T-helper 1 cell treated with Interleukin-12 subunit alpha and Interleukin-12 subunit beta and Interleukin-4 antibody, amounts not matched to agents 30 μg/mL and 1 μg/mL, for 36 hours (primary cell): ENCODE measurements around the gene KIF1A.

Experiments used
- H3K27ac Mint-ChIP-seq: one replicate; pipeline ENCODE4 v1.8.0; 2021; ENCODE audit warnings: mild to moderate bottlenecking, mixed read lengths
- H3K27me3 Mint-ChIP-seq: one replicate; pipeline ENCODE4 v1.8.0; 2021; ENCODE audit warnings: low read depth, mixed read lengths
- H3K36me3 Mint-ChIP-seq: one replicate; pipeline ENCODE4 v1.8.0; 2021; ENCODE audit warnings: low read depth, mixed read lengths
- H3K4me1 Mint-ChIP-seq: one replicate; pipeline ENCODE4 v1.8.0; 2021; ENCODE audit warnings: low read depth, mixed read lengths
- H3K4me3 Mint-ChIP-seq: one replicate; pipeline ENCODE4 v1.8.0; 2021; ENCODE audit warnings: mild to moderate bottlenecking, moderate library complexity, mixed read lengths
- H3K9me3 Mint-ChIP-seq: one replicate; pipeline ENCODE4 v1.8.0; 2021; ENCODE audit warnings: mixed read lengths

The KIF1A gene

GRCh38 chr2:240742602-240743095 is 77.4 kb downstream of the KIF1A start:
- H3K4me3 Mint-ChIP-seq: no peak overlapping the region
- no peaks in the 10 kb centered on the region for H3K9me3 Mint-ChIP-seq
- no peaks in the 10 kb centered on the region for H3K27me3 Mint-ChIP-seq
- H3K36me3 Mint-ChIP-seq: no peaks in the 10 kb centered on the region
- H3K4me1 Mint-ChIP-seq: peaks cover 2% of the 10 kb centered on the region
- no peak overlapping the region for H3K27ac Mint-ChIP-seq

- no peaks in the 10 kb centered on the region for H3K36me3 Mint-ChIP-seq
- H3K4me1 Mint-ChIP-seq: peaks cover 2% of the 10 kb centered on the region
- no peak overlapping the region for H3K4me3 Mint-ChIP-seq
- H3K9me3 Mint-ChIP-seq: no peaks in the 10 kb centered on the region
- H3K27me3 Mint-ChIP-seq: no peaks in the 10 kb centered on the region
- no peak overlapping the region for H3K27ac Mint-ChIP-seq
These were observed 78.9 kb downstream of the KIF1A start for GRCh38 chr2:240741091-240741490.

- Mint-ChIP-seq H3K36me3 (no peaks in the 10 kb centered on the region), H3K4me1 (peaks cover 2% of the 10 kb centered on the region), H3K4me3 (no peak overlapping the region), H3K9me3 (no peaks in the 10 kb centered on the region), H3K27ac (no peak overlapping the region), H3K27me3 (no peaks in the 10 kb centered on the region)
These were observed 80.2 kb downstream of the KIF1A start for GRCh38 chr2:240739797-240740196.

GRCh38 chr2:240737958-240738357 is 82.1 kb downstream of the KIF1A start:
- no peaks in the 10 kb centered on the region for H3K36me3 Mint-ChIP-seq
- H3K27me3 Mint-ChIP-seq: no peaks in the 10 kb centered on the region
- H3K9me3 Mint-ChIP-seq: no peaks in the 10 kb centered on the region
- H3K27ac Mint-ChIP-seq: no peak overlapping the region
- peaks cover 2% of the 10 kb centered on the region for H3K4me1 Mint-ChIP-seq
- H3K4me3 Mint-ChIP-seq: no peak overlapping the region

DNA sequence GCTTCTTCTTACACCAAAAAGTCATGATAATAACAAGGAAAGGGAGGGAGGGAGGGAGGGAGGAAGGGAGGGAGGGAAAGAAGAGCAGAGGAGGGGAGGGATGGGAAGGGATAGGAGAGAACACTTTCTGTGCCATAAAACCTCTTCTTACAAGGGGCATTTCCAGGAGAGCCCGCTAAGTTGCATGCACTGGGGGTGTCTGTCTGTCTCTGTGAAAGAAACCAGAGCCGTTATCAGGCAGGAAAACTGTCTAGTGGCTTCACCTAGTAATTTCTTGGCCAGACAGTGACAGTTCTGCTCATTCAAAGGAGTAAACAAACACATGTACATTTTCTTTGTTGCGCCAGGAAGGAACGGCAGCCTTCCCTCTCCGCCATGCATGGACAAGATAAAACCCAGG is 82.5 kb downstream of the KIF1A start:
- Mint-ChIP-seq H3K4me3 (no peak overlapping the region), H3K4me1 (peaks cover 2% of the 10 kb centered on the region), H3K27ac (no peak overlapping the region), H3K27me3 (no peaks in the 10 kb centered on the region), H3K9me3 (no peaks in the 10 kb centered on the region), H3K36me3 (no peaks in the 10 kb centered on the region)

DNA sequence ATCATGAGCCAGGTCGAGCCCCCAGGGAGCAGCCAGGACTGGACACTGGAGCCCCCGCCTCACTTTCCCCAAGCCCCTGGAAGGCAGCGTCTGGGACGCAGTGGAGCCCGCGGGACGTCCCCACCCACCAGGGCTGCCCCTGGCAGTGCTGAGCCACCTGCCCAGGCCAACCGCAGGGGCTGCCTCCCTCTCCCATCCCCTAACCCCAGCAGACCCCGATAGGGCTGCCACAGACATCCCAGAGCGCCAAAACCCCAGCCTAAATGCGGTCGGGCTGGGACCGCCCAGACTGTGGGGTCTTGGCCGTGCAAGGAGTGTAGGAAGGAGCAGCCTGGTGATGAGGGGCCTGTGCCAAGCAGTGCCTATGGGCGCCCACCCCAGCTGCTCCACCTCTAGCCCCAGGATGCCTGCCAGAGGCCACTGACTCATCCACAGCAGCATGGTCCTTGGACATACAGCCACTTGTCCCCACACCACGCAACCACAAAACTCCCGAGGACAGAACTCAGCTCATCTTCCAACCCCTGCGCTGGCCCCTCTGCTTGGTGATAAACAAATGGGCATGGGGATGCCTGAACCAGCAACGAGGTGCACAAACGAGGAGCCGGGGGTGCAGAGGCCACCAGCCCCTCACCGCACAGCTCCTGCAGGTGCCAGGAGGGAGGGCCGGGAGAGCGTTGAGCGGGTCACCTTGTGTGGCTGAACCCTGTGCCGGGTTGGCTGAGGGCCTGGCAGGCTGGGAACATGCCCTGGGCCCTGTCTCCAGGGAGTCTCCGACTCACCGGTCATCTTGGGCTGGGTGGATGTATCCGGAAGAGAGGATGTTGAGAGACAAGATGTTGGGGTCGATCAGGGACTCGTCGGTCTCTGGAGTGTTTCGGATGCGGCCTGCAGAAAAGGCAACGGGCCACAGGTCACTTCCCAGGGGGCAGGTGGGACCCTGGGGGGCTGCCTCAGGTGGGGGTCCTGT is 83.5 kb downstream of the KIF1A start:
- Mint-ChIP-seq H3K9me3 (no peaks in the 10 kb centered on the region), H3K4me1 (peaks cover 2% of the 10 kb centered on the region), H3K4me3 (no peak overlapping the region), H3K27me3 (no peaks in the 10 kb centered on the region), H3K27ac (no peak overlapping the region), H3K36me3 (no peaks in the 10 kb centered on the region)

DNA sequence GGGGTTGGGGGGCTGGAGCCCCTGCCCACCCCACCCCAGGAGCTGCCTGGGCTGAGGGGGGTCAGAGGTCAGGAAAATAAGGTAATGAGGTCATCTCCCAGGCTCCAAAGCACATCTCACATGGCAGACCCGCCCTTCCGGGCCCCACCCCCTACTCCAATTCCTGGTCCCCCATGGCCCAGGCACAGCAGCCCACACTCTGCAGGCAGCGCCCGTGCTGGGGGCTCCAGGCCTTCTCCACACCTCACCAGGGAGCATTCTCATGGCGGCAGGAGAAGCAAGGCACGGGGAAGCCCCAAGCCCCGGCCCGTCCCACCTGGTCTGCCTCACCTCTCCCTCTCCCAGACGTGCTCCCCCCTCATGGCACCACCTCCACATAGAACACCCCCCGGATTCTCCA is 84.5 kb downstream of the KIF1A start:
- H3K27ac Mint-ChIP-seq: no peak overlapping the region
- no peaks in the 10 kb centered on the region for H3K9me3 Mint-ChIP-seq
- H3K4me1 Mint-ChIP-seq: peaks cover 2% of the 10 kb centered on the region
- H3K27me3 Mint-ChIP-seq: no peaks in the 10 kb centered on the region
- no peaks in the 10 kb centered on the region for H3K36me3 Mint-ChIP-seq
- no peak overlapping the region for H3K4me3 Mint-ChIP-seq

DNA sequence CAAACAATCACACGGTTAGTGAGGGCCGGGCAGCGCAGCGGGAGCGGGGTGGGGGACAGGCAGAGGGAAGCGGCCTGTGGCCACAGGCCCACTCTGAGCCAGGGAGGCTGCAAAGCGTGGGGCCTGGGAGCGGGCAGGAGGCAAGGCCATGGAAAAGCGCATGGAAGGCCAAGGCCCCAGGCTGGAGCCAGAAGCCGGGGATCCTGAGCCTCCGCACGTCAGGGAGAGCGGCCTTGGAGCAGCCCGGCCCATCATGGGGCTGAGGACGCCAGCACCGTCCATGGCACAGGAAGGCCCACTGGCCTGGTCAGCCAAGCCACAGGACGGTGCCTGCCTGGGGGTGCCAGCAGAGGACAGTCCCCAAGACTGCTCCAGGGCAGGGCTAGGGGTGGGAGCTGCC is 85.3 kb downstream of the KIF1A start:
- H3K27me3 Mint-ChIP-seq: no peaks in the 10 kb centered on the region
- no peak overlapping the region for H3K27ac Mint-ChIP-seq
- no peak overlapping the region for H3K4me3 Mint-ChIP-seq
- H3K9me3 Mint-ChIP-seq: no peaks in the 10 kb centered on the region
- H3K4me1 Mint-ChIP-seq: peaks cover under 1% of the 10 kb centered on the region
- no peaks in the 10 kb centered on the region for H3K36me3 Mint-ChIP-seq

- H3K9me3 Mint-ChIP-seq: no peaks in the 10 kb centered on the region
- H3K4me1 Mint-ChIP-seq: no peaks in the 10 kb centered on the region
- H3K27ac Mint-ChIP-seq: no peak overlapping the region
- no peak overlapping the region for H3K4me3 Mint-ChIP-seq
- no peaks in the 10 kb centered on the region for H3K36me3 Mint-ChIP-seq
- no peaks in the 10 kb centered on the region for H3K27me3 Mint-ChIP-seq
These were observed 86.1 kb downstream of the KIF1A start for GRCh38 chr2:240733803-240734495.

GRCh38 chr2:240732911-240733622 is 87.0 kb downstream of the KIF1A start:
- H3K4me1 Mint-ChIP-seq: no peaks in the 10 kb centered on the region
- no peaks in the 10 kb centered on the region for H3K36me3 Mint-ChIP-seq
- H3K27ac Mint-ChIP-seq: no peak overlapping the region
- no peak overlapping the region for H3K4me3 Mint-ChIP-seq
- no peaks in the 10 kb centered on the region for H3K27me3 Mint-ChIP-seq
- no peaks in the 10 kb centered on the region for H3K9me3 Mint-ChIP-seq

DNA sequence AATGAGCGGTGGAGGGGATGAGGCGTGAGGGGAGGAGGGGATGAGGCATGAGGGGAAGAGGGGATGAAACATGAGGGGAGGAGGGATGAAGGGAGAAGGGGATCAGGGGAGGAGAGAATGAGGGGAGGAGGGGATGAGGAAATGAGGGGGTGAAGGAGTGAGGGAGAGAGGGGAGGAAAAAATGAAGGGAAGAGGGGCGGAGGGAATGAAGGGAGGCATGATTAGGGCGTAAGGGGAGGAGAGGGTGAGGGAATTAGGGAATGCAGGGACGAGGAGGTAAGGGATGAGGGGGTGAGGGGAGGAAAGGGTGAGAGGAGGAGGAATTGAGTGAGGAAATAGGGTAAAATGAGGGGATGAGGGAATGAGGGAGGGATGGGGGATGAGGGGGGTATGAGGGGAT is 87.8 kb downstream of the KIF1A start:
- Mint-ChIP-seq H3K27ac (no peak overlapping the region), H3K36me3 (no peaks in the 10 kb centered on the region), H3K9me3 (no peaks in the 10 kb centered on the region), H3K27me3 (no peaks in the 10 kb centered on the region), H3K4me1 (no peaks in the 10 kb centered on the region), H3K4me3 (no peak overlapping the region)

GRCh38 chr2:240731178-240731545 is 88.9 kb downstream of the KIF1A start:
- Mint-ChIP-seq H3K27ac (no peak overlapping the region), H3K9me3 (no peaks in the 10 kb centered on the region), H3K27me3 (no peaks in the 10 kb centered on the region), H3K4me1 (no peaks in the 10 kb centered on the region), H3K4me3 (no peak overlapping the region), H3K36me3 (no peaks in the 10 kb centered on the region)

- Mint-ChIP-seq H3K9me3 (no peaks in the 10 kb centered on the region), H3K4me3 (no peak overlapping the region), H3K36me3 (no peaks in the 10 kb centered on the region), H3K27ac (no peak overlapping the region), H3K4me1 (no peaks in the 10 kb centered on the region), H3K27me3 (no peaks in the 10 kb centered on the region)
These were observed 89.4 kb downstream of the KIF1A start for GRCh38 chr2:240730501-240731177.

DNA sequence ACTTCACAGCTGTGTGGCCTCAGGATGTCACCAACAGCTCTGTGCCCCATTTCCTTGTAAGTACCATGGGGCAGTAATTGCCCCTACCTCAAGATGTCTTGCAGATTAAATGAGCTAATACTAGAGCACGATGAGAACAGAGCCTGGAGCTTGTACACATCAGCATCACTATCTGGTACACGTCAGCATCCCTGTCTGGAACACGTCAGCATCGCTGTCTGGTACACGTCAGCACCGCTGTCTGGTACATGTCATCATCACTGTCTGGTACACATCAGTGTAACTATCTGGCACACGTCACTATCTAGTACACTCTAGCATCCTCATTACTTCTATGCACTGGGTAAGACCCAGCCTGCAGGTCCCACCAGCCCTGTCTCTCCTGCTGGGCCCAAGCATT is 91.2 kb downstream of the KIF1A start:
- H3K27me3 Mint-ChIP-seq: no peaks in the 10 kb centered on the region
- no peak overlapping the region for H3K27ac Mint-ChIP-seq
- no peaks in the 10 kb centered on the region for H3K4me1 Mint-ChIP-seq
- H3K36me3 Mint-ChIP-seq: no peaks in the 10 kb centered on the region
- H3K4me3 Mint-ChIP-seq: no peak overlapping the region
- H3K9me3 Mint-ChIP-seq: no peaks in the 10 kb centered on the region
